SK-N-SH treated with all-trans-retinoic acid at 6 μM for 48 hours (cell line): Measurements from ENCODE around the gene ITGA5.

ENCODE experiments used
- ATAC-seq: fragments of 200-7000 bp; cut with Tn5 transposase; 3 replicates; pipeline ENCODE4 v1.9.1; 2020; ENCODE audit warnings: mild to moderate bottlenecking, moderate library complexity
- ARNTL ChIP-seq: fragments of 450-650 bp; formaldehyde crosslinking; IDR thresholded peaks from 2 replicates; pipeline ENCODE4 v1.5.0; 2020; ENCODE audit warnings: low read depth, mild to moderate bottlenecking, moderate library complexity, borderline replicate concordance
- BACH2 ChIP-seq: fragments of 250-450 bp; sonication (Bioruptor Pico); IDR thresholded peaks from 2 replicates; pipeline ENCODE4 v1.9.0; 2021; ENCODE audit warnings: mild to moderate bottlenecking, borderline replicate concordance
- CREB5 ChIP-seq: fragments of 250-450 bp; sonication (Bioruptor Pico); IDR thresholded peaks from 2 replicates; pipeline ENCODE4 v1.5.1; 2020; ENCODE audit warnings: low read depth, mild to moderate bottlenecking, moderate library complexity
- CSDC2 ChIP-seq: fragments of 250-450 bp; sonication (Bioruptor Pico); IDR thresholded peaks from 2 replicates; pipeline ENCODE4 v1.5.0; 2020; ENCODE audit warnings: mild to moderate bottlenecking, moderate library complexity
- ISL1 ChIP-seq: fragments of 250-450 bp; sonication (Bioruptor Pico); IDR thresholded peaks from 2 replicates; pipeline ENCODE4 v2.1.2; 2022; ENCODE audit warnings: mild to moderate bottlenecking, moderate library complexity
- OSR1 ChIP-seq: fragments of 250-450 bp; sonication (Bioruptor Pico); IDR thresholded peaks from 2 replicates; pipeline ENCODE4 v1.8.0; 2022; ENCODE audit warnings: moderate library complexity, mild to moderate bottlenecking, inconsistent platforms
- PATZ1 ChIP-seq: fragments of 250-450 bp; sonication (Bioruptor Pico); IDR thresholded peaks from 2 replicates; pipeline ENCODE4 v1.8.0; 2020; ENCODE audit warnings: mild to moderate bottlenecking, moderate library complexity, borderline replicate concordance
- PPARA ChIP-seq: fragments of 250-450 bp; sonication (Bioruptor Pico); IDR thresholded peaks from 2 replicates; pipeline ENCODE4 v1.5.0; 2020; ENCODE audit warnings: mild to moderate bottlenecking, borderline replicate concordance
- RARB ChIP-seq: fragments of 250-450 bp; sonication (Bioruptor Pico); IDR thresholded peaks from 2 replicates; pipeline ENCODE4 v1.8.0; 2021; ENCODE audit warnings: mild to moderate bottlenecking, moderate library complexity
- SNAI2 ChIP-seq: fragments of 250-450 bp; sonication (Bioruptor Pico); IDR thresholded peaks from 2 replicates; pipeline ENCODE4 v1.5.0; 2020; ENCODE audit warnings: mild to moderate bottlenecking, moderate library complexity
- TCF4 ChIP-seq: fragments of 250-450 bp; sonication (Bioruptor Pico); IDR thresholded peaks from 2 replicates; pipeline ENCODE4 v1.8.0; 2021; ENCODE audit warnings: mild to moderate bottlenecking, moderate library complexity, borderline replicate concordance
- TOX ChIP-seq: fragments of 250-450 bp; sonication (Bioruptor Pico); IDR thresholded peaks from 2 replicates; pipeline ENCODE4 v1.8.0; 2021; ENCODE audit warnings: mild to moderate bottlenecking, moderate library complexity, borderline replicate concordance
- TSHZ2 ChIP-seq: fragments of 250-450 bp; sonication (Bioruptor Pico); IDR thresholded peaks from 2 replicates; pipeline ENCODE4 v1.5.0; 2020; ENCODE audit warnings: mild to moderate bottlenecking, moderate library complexity
- ZFP30 ChIP-seq: fragments of 450-650 bp; formaldehyde crosslinking; IDR thresholded peaks from 2 replicates; pipeline ENCODE4 v1.5.0; 2022; ENCODE audit warnings: mild to moderate bottlenecking, moderate library complexity
- ZNF565 ChIP-seq: fragments of 450-650 bp; formaldehyde crosslinking; conservative IDR thresholded peaks from 2 replicates; pipeline ENCODE4 v1.5.0; 2020; ENCODE audit warnings: low read depth, mild to moderate bottlenecking, moderate library complexity
- ZNF70 ChIP-seq: fragments of 450-650 bp; formaldehyde crosslinking; IDR thresholded peaks from 2 replicates; pipeline ENCODE4 v1.5.0; 2020; ENCODE audit warnings: mild to moderate bottlenecking, moderate library complexity
- ZNF8 ChIP-seq: fragments of 450-650 bp; formaldehyde crosslinking; IDR thresholded peaks from 2 replicates; pipeline ENCODE4 v1.5.0; 2020; ENCODE audit warnings: mild to moderate bottlenecking, moderate library complexity

Gene ITGA5

GRCh38 chr12:54424224-54424623 is 5.2 kb upstream of the ITGA5 start:
- no peak for ATAC-seq
- no peak for TF ChIP-seq CSDC2 (CRISPR knock-in tag)
- no peak for TF ChIP-seq BACH2
- no peak for TF ChIP-seq TSHZ2 (CRISPR knock-in tag)
- no peak for TF ChIP-seq PPARA (CRISPR knock-in tag)
- no peak for TF ChIP-seq OSR1 (CRISPR knock-in tag)
- no peak for TF ChIP-seq ZFP30

- TF ChIP-seq CREB5, result no peak
- no peak for TF ChIP-seq ZNF70 (CRISPR knock-in tag)
- no peak for TF ChIP-seq CSDC2 (CRISPR knock-in tag)
- TF ChIP-seq ISL1 (CRISPR knock-in tag), result no peak
- TF ChIP-seq PATZ1 (CRISPR knock-in tag), result no peak
- no peak for TF ChIP-seq ZNF565 (CRISPR knock-in tag)
- no peak for TF ChIP-seq ZNF8 (CRISPR knock-in tag)
- TF ChIP-seq SNAI2, result no peak
- TF ChIP-seq TOX (CRISPR knock-in tag), result no peak
- ATAC-seq, result no peak
Observed at GRCh38 chr12:54423816-54424150, 4.7 kb upstream of the ITGA5 start.

GRCh38 chr12:54421879-54422250 is 2.8 kb upstream of the ITGA5 start:
- no peak for TF ChIP-seq TOX (CRISPR knock-in tag)
- TF ChIP-seq TSHZ2 (CRISPR knock-in tag), result no peak
- TF ChIP-seq PATZ1 (CRISPR knock-in tag), result no peak
- no peak for TF ChIP-seq ZNF8 (CRISPR knock-in tag)
- no peak for TF ChIP-seq ARNTL
- TF ChIP-seq RARB (CRISPR knock-in tag), result no peak
- TF ChIP-seq ISL1 (CRISPR knock-in tag), result no peak
- TF ChIP-seq ZNF565 (CRISPR knock-in tag), result no peak
- TF ChIP-seq OSR1 (CRISPR knock-in tag), result no peak
- no peak for TF ChIP-seq TCF4 (CRISPR knock-in tag)
- no peak for TF ChIP-seq CREB5
- TF ChIP-seq SNAI2, result no peak
- no peak for TF ChIP-seq CSDC2 (CRISPR knock-in tag)
- no peak for ATAC-seq
